Liver (tissue), 9 donors: ENCODE measurements around the gene SPINT3. TPM values are rescaled to one million over a fixed set of nuclear protein-coding genes. Genes with fewer than 3 reads are reported as not detected.

Source experiments
- DNase-seq: peaks from one replicate; pipeline ENCODE4 v3.0.0-alpha.2; 2017; ENCODE audit warnings: low spot score
- H3K27ac ChIP-seq, 2 donors: one replicate each; pipeline ENCODE4 v1.7.0; 2013; ENCODE audit warnings: inconsistent platforms in 2 of 2, low read length in 2 of 2, control low read depth in 1 of 2, low read depth in 1 of 2, mild to moderate bottlenecking in 1 of 2
- H3K27me3 ChIP-seq, 4 donors: one replicate each; pipeline versions ENCODE4 v1.6.1 to v1.7.0; 2013; ENCODE audit warnings: low read length in 3 of 4, inconsistent platforms in 1 of 4, mild to moderate bottlenecking in 1 of 4, moderate library complexity in 1 of 4; ENCODE audit not compliant: control insufficient read depth in 4 of 4, insufficient read depth in 4 of 4
- H3K36me3 ChIP-seq, 4 donors: one replicate each; pipeline versions ENCODE4 v1.6.1 to v1.7.0; 2013; ENCODE audit warnings: low read length in 3 of 4, mild to moderate bottlenecking in 3 of 4, low read depth in 1 of 4, moderate library complexity in 1 of 4; ENCODE audit not compliant: control insufficient read depth in 4 of 4, insufficient read depth in 3 of 4
- H3K4me1 ChIP-seq, 4 donors: one replicate each; pipeline versions ENCODE4 v1.6.1 to v1.7.0; 2013; ENCODE audit warnings: low read length in 3 of 4, mild to moderate bottlenecking in 3 of 4, moderate library complexity in 1 of 4; ENCODE audit not compliant: control insufficient read depth in 4 of 4, insufficient read depth in 4 of 4
- H3K4me3 ChIP-seq, 3 donors: one replicate each; pipeline versions ENCODE4 v1.6.1 to v1.7.0; 2013; ENCODE audit warnings: low read length in 3 of 3, control low read depth in 1 of 3, low read depth in 1 of 3, mild to moderate bottlenecking in 1 of 3
- H3K9ac ChIP-seq, 2 donors: one replicate each; pipeline ENCODE4 v1.7.0; 2013; ENCODE audit warnings: low read length in 2 of 2, mild to moderate bottlenecking in 2 of 2, moderate library complexity in 2 of 2, control low read depth in 1 of 2, low read depth in 1 of 2
- H3K9me3 ChIP-seq, 4 donors: one replicate each; pipeline versions ENCODE4 v1.6.1 to v1.7.0; 2013; ENCODE audit warnings: low read length in 3 of 4; ENCODE audit not compliant: control insufficient read depth in 4 of 4
- EGR1 ChIP-seq, 2 donors: IDR thresholded peaks; 2 replicates each; pipeline ENCODE4 v1.6.1; 2016 to 2018; ENCODE audit warnings: antibody characterized with exemption in 2 of 2, low read depth in 2 of 2
- FOXA1 ChIP-seq: IDR thresholded peaks from 2 replicates; pipeline ENCODE4 v1.6.1; 2016; ENCODE audit warnings: antibody characterized with exemption
- FOXA2 ChIP-seq: IDR thresholded peaks from 2 replicates; pipeline ENCODE4 v1.6.1; 2016; ENCODE audit warnings: antibody characterized with exemption
- GABPA ChIP-seq, 2 donors: IDR thresholded peaks in 1 of 2; conservative IDR thresholded peaks in 1 of 2; 2 replicates each; pipeline ENCODE4 v1.6.1; 2016; ENCODE audit warnings: antibody characterized with exemption in 2 of 2, mild to moderate bottlenecking in 1 of 2, moderate library complexity in 1 of 2
- HNF4A ChIP-seq, 2 donors: conservative IDR thresholded peaks; 2 replicates each; pipeline ENCODE4 v1.6.1; 2016; ENCODE audit warnings: antibody characterized with exemption in 2 of 2, mild to moderate bottlenecking in 2 of 2
- JUND ChIP-seq, 2 donors: IDR thresholded peaks; 2 replicates each; pipeline ENCODE4 v1.6.1; 2016; ENCODE audit warnings: antibody characterized with exemption in 2 of 2
- MAX ChIP-seq: IDR thresholded peaks from 2 replicates; pipeline ENCODE4 v1.6.1; 2016; ENCODE audit warnings: antibody characterized with exemption
- NR2F2 ChIP-seq: IDR thresholded peaks from 2 replicates; pipeline ENCODE4 v1.6.1; 2016; ENCODE audit warnings: antibody characterized with exemption
- RAD21 ChIP-seq, 2 donors: IDR thresholded peaks; 2 replicates each; pipeline ENCODE4 v1.6.1; 2016; ENCODE audit warnings: antibody characterized with exemption in 2 of 2, mild to moderate bottlenecking in 2 of 2
- RXRA ChIP-seq, 2 donors: IDR thresholded peaks; 2 replicates each; pipeline ENCODE4 v1.6.1; 2017 to 2018; ENCODE audit warnings: antibody characterized with exemption in 2 of 2, mild to moderate bottlenecking in 1 of 2
- SP1 ChIP-seq: IDR thresholded peaks from 2 replicates; pipeline ENCODE4 v1.6.1; 2018; ENCODE audit warnings: antibody characterized with exemption, mild to moderate bottlenecking
- TAF1 ChIP-seq: conservative IDR thresholded peaks from 2 replicates; pipeline ENCODE4 v1.6.1; 2016; ENCODE audit warnings: antibody characterized with exemption, mild to moderate bottlenecking
- YY1 ChIP-seq: IDR thresholded peaks from 2 replicates; pipeline ENCODE4 v1.6.1; 2016; ENCODE audit warnings: antibody characterized with exemption, mild to moderate bottlenecking
- ZBTB33 ChIP-seq: IDR thresholded peaks from 2 replicates; pipeline ENCODE4 v1.6.1; 2016; ENCODE audit warnings: antibody characterized with exemption
- WGBS: extraction: QIAGEN DNeasy Blood & Tissue Kit; methylation state at CpG from one replicate; pipeline ENCODE4 v1.1.7; 2013; 5-methylcytosine and 5-hydroxymethylcytosine counted together
- polyA plus RNA-seq, 2 donors: library from polyadenylated mRNA; stranded (reverse) in 1 of 2; unstranded in 1 of 2; fragments of 200-250 nt in 1 of 2; fragments of >200 nt in 1 of 2; fragmentation: Nextera tagmentation in 1 of 2; extraction: Ambion mirVana in 1 of 2; gene quantifications; one replicate each; pipeline versions ENCODE4 v1.2.1 to v1.2.3, GENCODE V29; 2013 to 2015
- total RNA-seq, 2 donors: library from RNA; depleted of rRNA; stranded (reverse); fragments of >200 nt; gene quantifications; one replicate each; pipeline ENCODE4 v1.2.3, GENCODE V29; 2014
- TF ChIP-seq, protein P1 (sequence below): fragments of 150-350 bp; IDR thresholded peaks from 2 replicates; pipeline ENCODE4 v1.5.1; 2017; ENCODE audit warnings: improper control_type of control experiment, low read depth, low read length; ENCODE audit not compliant: missing input control
- TF ChIP-seq, protein P2 (sequence below): IDR thresholded peaks from 2 replicates; pipeline ENCODE4 v1.6.1; 2016; ENCODE audit warnings: antibody characterized with exemption
- TF ChIP-seq, protein P3 (sequence below): IDR thresholded peaks from 2 replicates; pipeline ENCODE4 v1.6.1; 2016; ENCODE audit warnings: antibody characterized with exemption, mild to moderate bottlenecking
- donor health status: healthy.
- donor health status: healthy.
- donor health status: healthy.
- donor health status: healthy.
- donor health status: healthy.

SPINT3 gene
- total and polyA plus RNA-seq, 4 donors, result not detected

DNA sequence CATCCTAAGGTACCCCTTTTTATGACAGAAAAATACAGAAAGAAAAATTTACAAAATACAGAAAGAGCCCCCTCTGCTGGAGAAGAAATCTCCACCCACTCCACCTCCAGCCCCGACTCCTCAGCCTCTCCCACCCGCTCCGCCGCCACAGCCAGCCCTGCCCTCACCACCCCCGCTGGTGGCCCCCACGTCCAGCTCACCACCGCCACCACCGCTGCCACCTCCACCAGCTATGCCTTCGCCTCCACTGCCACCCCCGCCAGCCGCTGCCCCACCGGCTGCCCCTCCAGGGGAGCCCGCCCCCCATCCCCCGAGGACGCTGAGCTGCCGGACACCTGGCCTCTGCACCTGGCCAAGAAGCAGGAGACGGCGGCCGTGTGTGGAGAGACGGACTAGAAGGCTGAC is 28.2 kb downstream of the SPINT3 start:
- TF ChIP-seq JUND (IDR thresholded peaks at IDR 0.05), result no peak
- TF ChIP-seq, protein P1, sequence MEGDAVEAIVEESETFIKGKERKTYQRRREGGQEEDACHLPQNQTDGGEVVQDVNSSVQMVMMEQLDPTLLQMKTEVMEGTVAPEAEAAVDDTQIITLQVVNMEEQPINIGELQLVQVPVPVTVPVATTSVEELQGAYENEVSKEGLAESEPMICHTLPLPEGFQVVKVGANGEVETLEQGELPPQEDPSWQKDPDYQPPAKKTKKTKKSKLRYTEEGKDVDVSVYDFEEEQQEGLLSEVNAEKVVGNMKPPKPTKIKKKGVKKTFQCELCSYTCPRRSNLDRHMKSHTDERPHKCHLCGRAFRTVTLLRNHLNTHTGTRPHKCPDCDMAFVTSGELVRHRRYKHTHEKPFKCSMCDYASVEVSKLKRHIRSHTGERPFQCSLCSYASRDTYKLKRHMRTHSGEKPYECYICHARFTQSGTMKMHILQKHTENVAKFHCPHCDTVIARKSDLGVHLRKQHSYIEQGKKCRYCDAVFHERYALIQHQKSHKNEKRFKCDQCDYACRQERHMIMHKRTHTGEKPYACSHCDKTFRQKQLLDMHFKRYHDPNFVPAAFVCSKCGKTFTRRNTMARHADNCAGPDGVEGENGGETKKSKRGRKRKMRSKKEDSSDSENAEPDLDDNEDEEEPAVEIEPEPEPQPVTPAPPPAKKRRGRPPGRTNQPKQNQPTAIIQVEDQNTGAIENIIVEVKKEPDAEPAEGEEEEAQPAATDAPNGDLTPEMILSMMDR, result peak; percentile 2

GRCh38 chr20:45485388-45485787 is 30.0 kb downstream of the SPINT3 start:
- no peak for DNase-seq
- no peaks in the 10 kb centered on the region for H3K36me3 ChIP-seq
- H3K4me1 ChIP-seq, result no peaks in the 10 kb centered on the region
- H3K9me3 ChIP-seq, result no peaks in the 10 kb centered on the region
- H3K9ac ChIP-seq, result no peak overlapping the region
- no peak overlapping the region for H3K4me3 ChIP-seq
- 47% methylated on average over 4 of the region's 4 CpGs for WGBS
- TF ChIP-seq HNF4A (conservative IDR thresholded peaks at IDR 0.05), result no peak
- TF ChIP-seq, protein P1, result no peak
- no peak for TF ChIP-seq TAF1
- TF ChIP-seq, protein P2, sequence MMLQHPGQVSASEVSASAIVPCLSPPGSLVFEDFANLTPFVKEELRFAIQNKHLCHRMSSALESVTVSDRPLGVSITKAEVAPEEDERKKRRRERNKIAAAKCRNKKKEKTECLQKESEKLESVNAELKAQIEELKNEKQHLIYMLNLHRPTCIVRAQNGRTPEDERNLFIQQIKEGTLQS, result no peak
- no peak for TF ChIP-seq FOXA1
- TF ChIP-seq GABPA (IDR thresholded peaks at IDR 0.05 in 1 of 2, conservative IDR thresholded peaks at IDR 0.05 in 1 of 2), result no peak
- no peak for TF ChIP-seq RXRA (IDR thresholded peaks at IDR 0.05)
- TF ChIP-seq MAX, result no peak
- TF ChIP-seq NR2F2, result no peak
- no peak for TF ChIP-seq FOXA2
- TF ChIP-seq RAD21 (IDR thresholded peaks at IDR 0.05), result no peak
- no peak for TF ChIP-seq EGR1 (IDR thresholded peaks at IDR 0.05; ENCODE audit: low read depth in 2 of 2)
- TF ChIP-seq, protein P3, sequence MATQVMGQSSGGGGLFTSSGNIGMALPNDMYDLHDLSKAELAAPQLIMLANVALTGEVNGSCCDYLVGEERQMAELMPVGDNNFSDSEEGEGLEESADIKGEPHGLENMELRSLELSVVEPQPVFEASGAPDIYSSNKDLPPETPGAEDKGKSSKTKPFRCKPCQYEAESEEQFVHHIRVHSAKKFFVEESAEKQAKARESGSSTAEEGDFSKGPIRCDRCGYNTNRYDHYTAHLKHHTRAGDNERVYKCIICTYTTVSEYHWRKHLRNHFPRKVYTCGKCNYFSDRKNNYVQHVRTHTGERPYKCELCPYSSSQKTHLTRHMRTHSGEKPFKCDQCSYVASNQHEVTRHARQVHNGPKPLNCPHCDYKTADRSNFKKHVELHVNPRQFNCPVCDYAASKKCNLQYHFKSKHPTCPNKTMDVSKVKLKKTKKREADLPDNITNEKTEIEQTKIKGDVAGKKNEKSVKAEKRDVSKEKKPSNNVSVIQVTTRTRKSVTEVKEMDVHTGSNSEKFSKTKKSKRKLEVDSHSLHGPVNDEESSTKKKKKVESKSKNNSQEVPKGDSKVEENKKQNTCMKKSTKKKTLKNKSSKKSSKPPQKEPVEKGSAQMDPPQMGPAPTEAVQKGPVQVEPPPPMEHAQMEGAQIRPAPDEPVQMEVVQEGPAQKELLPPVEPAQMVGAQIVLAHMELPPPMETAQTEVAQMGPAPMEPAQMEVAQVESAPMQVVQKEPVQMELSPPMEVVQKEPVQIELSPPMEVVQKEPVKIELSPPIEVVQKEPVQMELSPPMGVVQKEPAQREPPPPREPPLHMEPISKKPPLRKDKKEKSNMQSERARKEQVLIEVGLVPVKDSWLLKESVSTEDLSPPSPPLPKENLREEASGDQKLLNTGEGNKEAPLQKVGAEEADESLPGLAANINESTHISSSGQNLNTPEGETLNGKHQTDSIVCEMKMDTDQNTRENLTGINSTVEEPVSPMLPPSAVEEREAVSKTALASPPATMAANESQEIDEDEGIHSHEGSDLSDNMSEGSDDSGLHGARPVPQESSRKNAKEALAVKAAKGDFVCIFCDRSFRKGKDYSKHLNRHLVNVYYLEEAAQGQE, result no peak
- TF ChIP-seq SP1, result no peak
- no peak for TF ChIP-seq ZBTB33
- TF ChIP-seq YY1, result no peak
- no peak for TF ChIP-seq JUND (IDR thresholded peaks at IDR 0.05)
- peaks cover 0 to 3% (median 0%) of the 10 kb centered on the region in 4 donors for H3K27me3 ChIP-seq
- no peak overlapping the region for H3K27ac ChIP-seq

More for the DNA sequence above, 28.2 kb downstream of the SPINT3 start:
- no peaks in the 10 kb centered on the region for H3K27me3 ChIP-seq
- no peak overlapping the region for H3K9ac ChIP-seq
- WGBS, result 33% methylated on average over 20 of the region's 20 CpGs
- H3K36me3 ChIP-seq, result no peaks in the 10 kb centered on the region
- no peaks in the 10 kb centered on the region for H3K4me1 ChIP-seq
- no peak overlapping the region for H3K27ac ChIP-seq
- no peak overlapping the region for H3K4me3 ChIP-seq
- DNase-seq, result no peak
- H3K9me3 ChIP-seq, result no peaks in the 10 kb centered on the region
